IPS DF 4.7 (cell line): ENCODE data around the gene CDH15.
"Not testable (repeated sequence)": the region's sequence is repeated elsewhere in the genome, so short reads cannot be mapped to it uniquely, and the experiment has no call there.

Source experiments
- DNase-seq: peaks from one replicate; pipeline ENCODE4 v3.0.0-alpha.2; 2013; ENCODE audit warnings: low spot score; ENCODE audit errors: extremely low read depth

The CDH15 gene

DNA sequence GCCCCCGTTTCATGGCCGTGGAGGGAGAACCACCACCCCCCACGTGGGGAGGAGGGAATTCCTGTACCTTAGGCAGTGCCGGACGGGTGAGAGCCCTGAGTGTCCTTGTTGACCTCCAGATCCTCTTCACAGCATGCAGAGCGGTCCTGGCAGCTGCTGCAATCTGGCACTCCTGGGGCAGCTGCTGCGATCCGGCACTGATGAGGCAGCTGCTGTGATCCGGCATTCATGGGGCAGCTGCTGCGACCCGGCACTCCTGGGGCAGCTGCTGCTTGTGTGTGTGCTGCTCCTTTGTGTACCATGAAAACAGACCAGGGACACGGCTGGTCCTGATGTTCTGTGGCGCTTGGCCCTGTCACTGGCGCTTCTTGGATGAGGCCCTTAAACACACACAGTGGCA is 58.7 kb downstream of the CDH15 start:
- no peak for DNase-seq

DNA sequence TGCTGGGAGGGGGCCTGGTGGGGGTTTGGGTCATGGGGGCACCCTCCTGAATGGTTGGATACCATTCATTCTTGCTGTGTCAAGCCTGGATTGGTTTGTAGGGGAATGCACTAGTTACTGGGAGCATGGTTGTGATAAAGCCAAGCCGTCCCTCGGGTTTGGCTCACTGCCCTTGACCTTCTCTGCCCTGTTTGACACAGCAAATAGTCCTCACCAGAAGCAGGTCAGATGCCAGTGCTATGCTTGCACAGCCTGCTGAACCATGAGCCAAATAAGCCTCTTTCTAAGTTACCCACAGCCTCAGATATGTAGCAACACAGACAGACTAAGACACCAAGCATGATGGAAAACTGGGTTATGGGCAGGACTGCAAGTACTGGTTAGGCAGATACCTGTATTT is 60.6 kb downstream of the CDH15 start:
- DNase-seq = no peak

DNA sequence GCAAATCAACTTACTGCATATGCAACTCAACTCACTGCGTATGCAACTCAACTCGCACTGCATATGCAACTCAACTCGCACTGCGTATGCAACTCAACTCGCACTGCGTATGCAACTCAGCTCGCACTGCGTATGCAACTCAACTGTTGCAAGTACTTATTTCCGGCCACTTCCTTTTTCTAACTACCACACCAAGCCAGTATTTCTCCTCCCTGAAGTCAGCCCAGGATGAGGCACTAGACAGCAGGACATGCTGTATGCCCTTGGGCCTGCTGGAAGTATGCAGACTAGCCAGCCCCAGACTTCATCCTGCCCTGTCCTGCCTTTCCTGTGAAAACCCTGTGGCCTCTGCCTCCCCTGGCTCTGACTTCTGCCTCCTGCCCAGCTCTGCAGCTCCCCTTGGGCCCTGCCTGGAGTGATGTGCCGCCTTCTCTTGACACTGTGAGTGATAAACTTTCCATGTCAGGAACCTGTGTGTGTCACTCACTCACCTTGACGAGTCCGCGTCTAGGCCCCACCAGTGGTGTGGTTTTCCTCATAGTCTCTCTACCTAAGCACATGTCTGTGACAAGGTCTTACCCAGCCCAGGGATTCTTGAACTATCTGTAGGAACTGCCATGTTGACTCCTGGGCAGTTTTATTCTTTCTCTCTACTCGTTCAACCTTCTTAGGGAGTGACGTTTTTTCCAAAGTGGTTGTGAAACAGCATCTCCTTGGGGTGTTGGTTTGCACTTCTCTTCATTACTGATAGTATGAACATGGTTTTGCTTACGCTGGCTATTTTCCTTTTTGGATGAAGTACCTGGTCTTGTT is 62.3 kb downstream of the CDH15 start:
- no peak for DNase-seq

DNA sequence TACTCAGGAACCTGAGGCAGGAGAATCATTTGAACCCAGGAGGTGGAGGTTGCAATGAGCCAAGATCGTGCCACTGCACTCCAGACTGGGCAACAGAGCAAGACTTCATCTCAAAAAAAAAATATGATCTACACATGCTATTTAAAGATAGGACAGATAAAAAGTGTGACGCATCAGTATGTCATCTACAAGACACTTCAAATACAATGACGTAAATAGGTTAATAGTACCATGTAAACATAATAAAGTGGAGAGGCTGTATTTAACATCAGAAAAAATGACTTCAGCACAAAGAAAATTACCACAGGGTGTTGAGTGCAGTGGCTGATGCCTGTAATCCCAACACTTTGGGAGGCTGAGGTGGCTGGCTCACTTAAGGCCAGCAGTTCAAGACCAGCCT is 66.2 kb downstream of the CDH15 start:
- no peak for DNase-seq

DNA sequence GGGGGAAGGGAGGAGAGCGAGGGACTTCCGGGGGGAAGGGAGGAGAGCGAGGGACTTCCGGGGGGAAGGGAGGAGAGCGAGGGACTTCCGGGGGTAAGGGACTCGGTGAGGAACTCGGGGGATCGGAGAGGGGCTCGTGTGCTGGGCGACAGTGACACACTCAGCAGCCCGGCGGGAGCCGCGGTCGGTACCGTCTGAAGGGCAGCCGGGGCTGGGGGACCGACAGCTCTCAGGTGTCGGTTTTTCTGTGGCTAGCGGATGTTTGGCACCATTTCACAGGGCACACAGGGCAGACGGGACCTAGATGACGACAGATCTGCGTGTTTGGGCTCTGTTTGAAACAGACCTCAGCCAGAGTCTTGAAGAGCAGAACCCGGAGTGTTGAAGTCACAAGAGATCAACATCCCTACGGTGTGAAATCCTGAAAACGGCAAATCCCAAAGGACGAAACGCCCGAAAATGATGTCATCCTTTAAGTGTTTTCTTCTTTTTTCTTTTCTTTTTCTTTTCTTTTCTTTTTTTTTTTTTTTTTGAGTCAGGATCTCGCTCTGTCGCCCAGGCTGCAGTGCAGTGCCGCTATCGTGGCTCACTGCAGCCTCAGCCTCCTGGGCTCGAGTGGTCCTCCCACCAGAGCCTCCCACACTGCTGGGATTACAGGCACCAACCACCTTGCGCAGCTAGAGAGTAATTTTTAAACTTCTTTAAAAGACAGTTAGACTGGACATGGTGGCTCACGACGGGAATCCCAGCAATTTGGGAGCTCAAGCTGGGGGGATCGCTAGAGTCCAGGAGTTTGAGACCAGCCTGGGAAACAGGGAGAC is 69.8 kb downstream of the CDH15 start:
- DNase-seq = no peak

GRCh38 chr16:89242795-89243200 is 71.2 kb downstream of the CDH15 start:
- no peak for DNase-seq

GRCh38 chr16:89243664-89244063 is 72.1 kb downstream of the CDH15 start:
- DNase-seq = no peak

DNA sequence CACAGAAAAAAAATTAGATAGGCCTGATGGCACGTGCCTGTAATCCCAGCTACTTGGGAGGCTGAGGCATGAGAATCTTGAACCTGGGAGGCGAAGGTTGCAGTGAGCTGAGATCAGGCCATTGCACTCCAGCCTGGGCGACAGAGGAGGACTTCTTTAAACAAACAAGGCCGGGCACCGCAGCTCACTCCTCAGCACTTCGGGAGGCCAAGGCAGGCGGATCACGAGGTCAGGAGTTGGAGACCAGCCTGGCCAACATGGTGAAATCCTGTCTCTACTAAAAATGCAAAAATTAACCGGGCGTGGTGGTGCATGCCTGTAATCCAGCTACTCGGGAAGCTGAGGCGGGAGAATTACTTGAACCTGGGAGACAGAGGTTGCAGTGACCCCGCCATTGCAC is 72.7 kb downstream of the CDH15 start:
- not testable (repeated sequence) for DNase-seq

- DNase-seq = no peak
Observed at GRCh38 chr16:89244754-89245153, 73.2 kb downstream of the CDH15 start.
